Measurements from ENCODE around the gene DHH.

- TF ChIP-seq, protein P1, sequence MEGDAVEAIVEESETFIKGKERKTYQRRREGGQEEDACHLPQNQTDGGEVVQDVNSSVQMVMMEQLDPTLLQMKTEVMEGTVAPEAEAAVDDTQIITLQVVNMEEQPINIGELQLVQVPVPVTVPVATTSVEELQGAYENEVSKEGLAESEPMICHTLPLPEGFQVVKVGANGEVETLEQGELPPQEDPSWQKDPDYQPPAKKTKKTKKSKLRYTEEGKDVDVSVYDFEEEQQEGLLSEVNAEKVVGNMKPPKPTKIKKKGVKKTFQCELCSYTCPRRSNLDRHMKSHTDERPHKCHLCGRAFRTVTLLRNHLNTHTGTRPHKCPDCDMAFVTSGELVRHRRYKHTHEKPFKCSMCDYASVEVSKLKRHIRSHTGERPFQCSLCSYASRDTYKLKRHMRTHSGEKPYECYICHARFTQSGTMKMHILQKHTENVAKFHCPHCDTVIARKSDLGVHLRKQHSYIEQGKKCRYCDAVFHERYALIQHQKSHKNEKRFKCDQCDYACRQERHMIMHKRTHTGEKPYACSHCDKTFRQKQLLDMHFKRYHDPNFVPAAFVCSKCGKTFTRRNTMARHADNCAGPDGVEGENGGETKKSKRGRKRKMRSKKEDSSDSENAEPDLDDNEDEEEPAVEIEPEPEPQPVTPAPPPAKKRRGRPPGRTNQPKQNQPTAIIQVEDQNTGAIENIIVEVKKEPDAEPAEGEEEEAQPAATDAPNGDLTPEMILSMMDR (IDR thresholded peaks at IDR 0.05; ENCODE audit: poor library complexity): no peak
- TF ChIP-seq EZH2 (IDR thresholded peaks at IDR 0.05; ENCODE audit: borderline replicate concordance): no peak
These were observed 51.4 kb downstream of the DHH start for GRCh38 chr12:49043241-49043640.
